ENCODE data around the gene LBX1.

GRCh38 chr10:101266381-101267289 lies 37.4 kb upstream of the LBX1 start:
- TF ChIP-seq CTCF (conservative IDR thresholded peaks at IDR 0.05; ENCODE audit: low read length) (no peak), EZH2phosphoT487 (IDR thresholded peaks at IDR 0.05; ENCODE audit: borderline replicate concordance, low read depth, low read length) (no peak)

Data from OCI-LY7 (cell line).